ENCODE measurements around the gene SPAG8.

Gene SPAG8

DNA sequence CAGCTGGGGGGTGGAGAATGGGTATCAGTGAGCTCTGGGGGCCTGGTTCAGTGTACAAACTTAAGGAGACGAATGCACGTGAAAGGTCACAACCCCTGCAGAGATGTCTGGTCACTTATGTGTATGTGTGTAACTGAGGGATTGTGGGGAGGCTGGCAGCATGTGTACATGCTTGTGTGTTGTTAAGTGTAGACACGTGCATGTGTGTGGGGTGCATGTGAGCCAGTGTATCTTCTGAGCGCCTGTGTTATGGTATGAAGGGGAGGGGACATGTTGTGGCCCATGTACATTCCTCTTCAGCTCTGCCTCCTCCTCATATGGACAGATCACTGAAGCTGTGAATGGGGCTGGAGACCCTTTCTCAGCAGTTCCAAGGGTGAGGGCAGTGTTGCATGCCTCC is 19.0 kb upstream of the SPAG8 start:
- TF ChIP-seq, protein P1, sequence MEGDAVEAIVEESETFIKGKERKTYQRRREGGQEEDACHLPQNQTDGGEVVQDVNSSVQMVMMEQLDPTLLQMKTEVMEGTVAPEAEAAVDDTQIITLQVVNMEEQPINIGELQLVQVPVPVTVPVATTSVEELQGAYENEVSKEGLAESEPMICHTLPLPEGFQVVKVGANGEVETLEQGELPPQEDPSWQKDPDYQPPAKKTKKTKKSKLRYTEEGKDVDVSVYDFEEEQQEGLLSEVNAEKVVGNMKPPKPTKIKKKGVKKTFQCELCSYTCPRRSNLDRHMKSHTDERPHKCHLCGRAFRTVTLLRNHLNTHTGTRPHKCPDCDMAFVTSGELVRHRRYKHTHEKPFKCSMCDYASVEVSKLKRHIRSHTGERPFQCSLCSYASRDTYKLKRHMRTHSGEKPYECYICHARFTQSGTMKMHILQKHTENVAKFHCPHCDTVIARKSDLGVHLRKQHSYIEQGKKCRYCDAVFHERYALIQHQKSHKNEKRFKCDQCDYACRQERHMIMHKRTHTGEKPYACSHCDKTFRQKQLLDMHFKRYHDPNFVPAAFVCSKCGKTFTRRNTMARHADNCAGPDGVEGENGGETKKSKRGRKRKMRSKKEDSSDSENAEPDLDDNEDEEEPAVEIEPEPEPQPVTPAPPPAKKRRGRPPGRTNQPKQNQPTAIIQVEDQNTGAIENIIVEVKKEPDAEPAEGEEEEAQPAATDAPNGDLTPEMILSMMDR (IDR thresholded peaks at IDR 0.05; ENCODE audit: control insufficient read depth, insufficient read depth, low read depth, low read length, missing control alignments) = no peak
- DNase-seq (ENCODE audit: low read depth) = no peak

DNA sequence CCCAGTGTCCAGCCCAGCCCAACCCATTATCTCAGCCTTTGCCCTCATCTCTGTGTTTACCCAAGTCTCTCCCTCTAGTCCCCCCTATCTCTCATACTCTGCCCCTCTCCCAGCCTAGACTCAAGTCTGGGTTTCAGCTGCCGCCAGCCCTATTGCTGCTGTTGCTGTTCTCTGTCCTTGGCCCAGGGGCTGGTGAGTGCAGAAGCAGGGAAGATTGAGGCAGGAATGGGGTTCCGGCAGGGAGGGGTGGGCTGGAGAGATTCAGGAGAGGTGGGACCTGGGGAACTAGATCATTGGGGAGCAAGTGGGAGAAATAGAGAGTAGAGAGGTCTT is 17.7 kb upstream of the SPAG8 start:
- peak overlapping the region; percentile 75 for H3K4me3 ChIP-seq (ENCODE audit: control insufficient read depth, low read depth, low read length)
- TF ChIP-seq, protein P1 (IDR thresholded peaks at IDR 0.05; ENCODE audit: control insufficient read depth, insufficient read depth, low read depth, low read length, missing control alignments) = no peak
- no peak for DNase-seq (ENCODE audit: low read depth)

More for the DNA sequence above, 19.0 kb upstream of the SPAG8 start:
- no peak overlapping the region for H3K4me3 ChIP-seq (ENCODE audit: control insufficient read depth, low read depth, low read length)

DNA sequence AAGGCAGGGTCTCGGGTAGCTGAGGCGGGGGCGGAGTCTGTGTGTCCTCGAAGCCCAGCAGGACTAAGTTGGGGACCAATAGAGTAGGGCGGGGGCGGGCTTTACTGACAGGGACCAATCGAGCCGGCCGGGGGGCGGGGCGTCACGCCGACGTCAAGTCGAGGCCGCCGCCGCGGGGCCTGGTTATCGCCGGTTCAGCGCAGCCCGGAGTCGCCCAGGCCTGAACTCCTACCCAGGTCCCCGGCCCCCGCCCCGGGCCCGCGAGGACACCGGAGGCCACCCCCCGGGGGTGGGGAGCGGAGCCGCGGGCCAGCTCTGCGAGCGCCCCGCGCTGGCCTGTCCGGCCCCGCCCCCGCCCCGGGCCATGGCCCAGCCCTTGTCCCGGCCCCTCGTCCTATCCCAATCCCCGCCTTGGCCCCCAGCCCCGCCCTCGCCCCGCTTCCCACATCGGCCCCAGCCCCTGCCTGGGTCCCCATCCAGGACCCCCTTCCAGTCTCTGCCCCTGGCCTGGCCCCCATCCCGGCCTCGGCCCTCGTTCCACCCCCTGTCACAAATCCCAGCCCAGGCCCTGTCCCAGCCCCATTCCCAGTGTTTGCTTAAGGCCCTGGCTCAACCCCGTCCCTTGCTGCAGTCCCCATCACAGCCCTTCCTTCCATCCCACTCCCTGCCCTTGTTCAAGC is 17.2 kb upstream of the SPAG8 start, which contains the start of gene TMEM8B:
Gene TMEM8B (plus strand): TSS at position 145 of the 680 bp plus-strand sequence. CDS start 220 bp downstream, at position 365.
- TF ChIP-seq, protein P1 (IDR thresholded peaks at IDR 0.05; ENCODE audit: control insufficient read depth, insufficient read depth, low read depth, low read length, missing control alignments) = no peak
- DNase-seq (ENCODE audit: low read depth) = peak; percentile 55
- peak within 1 kb of the TSS; percentile 75 for H3K4me3 ChIP-seq (ENCODE audit: control insufficient read depth, low read depth, low read length)

DNA sequence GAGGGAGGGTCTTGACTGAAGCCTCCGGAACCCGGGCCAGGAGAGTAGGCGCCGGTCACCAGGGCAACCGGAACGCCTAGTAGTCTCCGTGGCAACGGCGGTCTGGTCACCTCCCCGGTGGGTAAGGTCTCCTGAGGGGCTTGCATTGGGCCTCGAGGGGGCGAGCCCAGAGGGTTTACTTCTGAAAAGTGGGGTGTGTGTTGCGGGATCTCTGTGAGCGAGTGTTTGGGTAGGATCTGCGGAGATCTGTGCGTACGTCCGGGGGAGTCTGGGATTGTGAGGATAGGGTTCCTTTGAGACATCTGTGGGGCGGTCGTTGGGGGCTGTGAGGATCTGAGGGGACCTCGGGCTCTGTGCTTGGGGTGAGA is 16.6 kb upstream of the SPAG8 start, which contains the start of gene FAM221B:
Gene FAM221B (minus strand): TSS at position 17 of the 368 bp plus-strand sequence. CDS start 2,571 bp downstream, outside the sequence.
- no peak for DNase-seq (ENCODE audit: low read depth)

DNA sequence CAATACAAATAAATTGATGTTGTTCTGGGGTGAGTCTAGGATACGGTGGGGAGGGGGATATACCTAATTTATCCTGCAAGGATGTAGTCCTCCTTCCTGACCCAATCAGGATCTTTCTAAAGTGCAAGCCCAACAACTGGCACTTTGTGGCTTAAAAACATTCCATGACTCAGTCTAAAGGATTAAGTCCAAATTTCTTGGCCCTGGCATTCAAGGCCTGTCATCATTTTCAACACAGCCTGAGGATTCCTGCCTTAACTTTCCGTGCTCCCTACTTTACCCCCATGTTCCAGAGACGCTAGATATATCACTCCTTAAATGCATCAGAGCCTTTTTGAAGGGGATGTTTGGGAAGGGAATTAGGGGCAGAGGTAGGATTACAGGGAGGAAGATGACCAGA is 15.4 kb upstream of the SPAG8 start:
- H3K4me3 ChIP-seq (ENCODE audit: control insufficient read depth, low read depth, low read length) = no peak overlapping the region
- DNase-seq (ENCODE audit: low read depth) = peak; percentile 56
- TF ChIP-seq, protein P1 (IDR thresholded peaks at IDR 0.05; ENCODE audit: control insufficient read depth, insufficient read depth, low read depth, low read length, missing control alignments) = no peak

More for the DNA sequence above, 16.6 kb upstream of the SPAG8 start, which contains the start of gene FAM221B:
- H3K4me3 ChIP-seq (ENCODE audit: control insufficient read depth, low read depth, low read length) = peak within 1 kb of the TSS; percentile 75
- TF ChIP-seq, protein P1 (IDR thresholded peaks at IDR 0.05; ENCODE audit: control insufficient read depth, insufficient read depth, low read depth, low read length, missing control alignments) = no peak

DNA sequence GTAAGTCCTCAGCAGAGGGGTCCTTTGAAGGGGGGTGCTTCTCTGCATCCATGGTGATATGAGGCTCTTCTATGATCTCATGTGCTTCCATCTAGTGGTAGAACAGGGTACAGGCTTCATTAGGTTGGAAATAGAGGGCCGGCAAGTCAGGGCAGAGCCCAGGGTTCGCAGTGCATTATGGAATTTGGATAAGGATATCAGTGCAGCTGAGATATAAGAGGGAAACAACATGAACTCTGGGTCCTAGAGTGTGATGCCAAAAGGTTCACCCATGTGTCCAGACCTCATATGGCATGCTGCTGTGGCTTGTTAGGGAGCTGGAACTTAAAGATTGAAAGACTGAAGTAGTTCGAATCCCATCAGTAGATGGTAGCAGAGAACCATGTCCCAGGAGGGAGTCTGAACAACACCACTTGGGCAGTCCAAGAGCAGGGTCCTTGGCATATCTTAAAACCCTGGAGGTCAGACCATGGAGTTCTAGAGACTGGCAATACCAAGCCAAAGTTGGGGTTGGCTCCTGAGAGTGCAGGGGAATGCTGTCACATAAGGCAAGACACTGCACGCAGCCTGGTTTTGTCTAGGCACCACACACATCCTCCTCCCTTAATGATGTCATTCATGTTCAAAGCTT is 14.1 kb upstream of the SPAG8 start:
- peak; percentile 27 for DNase-seq (ENCODE audit: low read depth)
- TF ChIP-seq, protein P1 (IDR thresholded peaks at IDR 0.05; ENCODE audit: control insufficient read depth, insufficient read depth, low read depth, low read length, missing control alignments) = peak; percentile 70
- H3K4me3 ChIP-seq (ENCODE audit: control insufficient read depth, low read depth, low read length) = no peak overlapping the region
